CD4-positive, alpha-beta memory T cell (primary cell): ENCODE measurements around the gene PPFIA1. TPM values are rescaled to one million over a fixed set of nuclear protein-coding genes. Genes with fewer than 3 reads are reported as not detected.

Experiments used
- CTCF ChIA-PET: fragments of 350-600 bp; sonication (Branson Sonifier 250); formaldehyde crosslinking; loops from one replicate; lab custom pipeline; 2021; ENCODE audit warnings: inconsistent platforms; ENCODE audit not compliant: partially characterized antibody; lab: Charles Lee
- POLR2A ChIA-PET: fragments of 350-600 bp; sonication (Branson Sonifier 250); formaldehyde crosslinking; loops from one replicate; lab custom pipeline; 2021; ENCODE audit not compliant: partially characterized antibody; lab: Charles Lee
- DNase-seq, 5 donors: peaks; one replicate each; pipeline versions ENCODE4 v3.0.0 to v3.0.0-alpha.2; 2020 to 2022; ENCODE audit warnings: mixed read lengths in 1 of 5
- H3K27ac ChIP-seq: one replicate; pipeline ENCODE4 v1.7.0; 2013; ENCODE audit warnings: low read depth, low read length
- H3K27me3 ChIP-seq: 2 replicates; pipeline ENCODE4 v1.7.0; 2013; ENCODE audit warnings: mild to moderate bottlenecking, low read length, moderate library complexity; ENCODE audit not compliant: insufficient read depth
- H3K36me3 ChIP-seq: 2 replicates; pipeline ENCODE4 v1.7.0; 2013; ENCODE audit warnings: mild to moderate bottlenecking, low read length, moderate library complexity; ENCODE audit not compliant: insufficient read depth
- H3K4me1 ChIP-seq: 2 replicates; pipeline ENCODE4 v1.7.0; 2013; ENCODE audit warnings: mild to moderate bottlenecking, low read length, moderate library complexity; ENCODE audit not compliant: insufficient read depth
- H3K4me3 ChIP-seq, 2 donors: one replicate each; pipeline ENCODE4 v1.7.0; 2013; ENCODE audit warnings: low read length in 2 of 2, mild to moderate bottlenecking in 1 of 2
- H3K9me3 ChIP-seq, 2 donors: one replicate each; pipeline ENCODE4 v1.7.0; 2013; ENCODE audit warnings: low read length in 2 of 2, control low read depth in 1 of 2; ENCODE audit not compliant: control insufficient read depth in 1 of 2
- H3K27ac Mint-ChIP-seq, 7 donors: one replicate each; pipeline ENCODE4 v1.8.0; 2020 to 2021; ENCODE audit warnings: mixed read lengths in 7 of 7, mild to moderate bottlenecking in 6 of 7, inconsistent platforms in 3 of 7, moderate library complexity in 3 of 7
- H3K27me3 Mint-ChIP-seq, 2 donors: one replicate each; pipeline ENCODE4 v1.8.0; 2020 to 2021; ENCODE audit warnings: mixed read lengths in 2 of 2
- H3K36me3 Mint-ChIP-seq, 2 donors: one replicate each; pipeline ENCODE4 v1.8.0; 2020 to 2021; ENCODE audit warnings: mixed read lengths in 2 of 2, inconsistent platforms in 1 of 2, mild to moderate bottlenecking in 1 of 2
- H3K4me1 Mint-ChIP-seq, 4 donors: one replicate each; pipeline ENCODE4 v1.8.0; 2020 to 2021; ENCODE audit warnings: mixed read lengths in 4 of 4, mild to moderate bottlenecking in 1 of 4
- H3K4me3 Mint-ChIP-seq, 8 donors: one replicate each; pipeline ENCODE4 v1.8.0; 2020 to 2021; ENCODE audit warnings: mixed read lengths in 8 of 8, mild to moderate bottlenecking in 7 of 8, moderate library complexity in 6 of 8, inconsistent platforms in 3 of 8
- H3K9me3 Mint-ChIP-seq, 8 donors: one replicate each; pipeline ENCODE4 v1.8.0; 2020 to 2021; ENCODE audit warnings: mixed read lengths in 8 of 8, mild to moderate bottlenecking in 5 of 8, inconsistent platforms in 3 of 8, moderate library complexity in 1 of 8
- intact Hi-C: fragments of 100-400 bp; cut with micrococcal nuclease; formaldehyde crosslinking; loops from one replicate; pipeline ENCODE4 v1.15.1; 2023
- polyA plus RNA-seq, 2 donors: library from polyadenylated mRNA; unstranded; fragments of 300-500 nt; fragmentation: Illumina TruSeq; gene quantifications; one replicate each; pipeline ENCODE4 v1.2.3, GENCODE V29; 2021
- total RNA-seq, 2 experiments: library from RNA; stranded (reverse); gene quantifications; one replicate each; pipeline ENCODE4 v1.2.3, GENCODE V29; 2021

The PPFIA1 gene
- total and polyA plus RNA-seq, 4 experiments from 2014 or later, result 4.3 to 54.8 (median 35.8) TPM

DNA sequence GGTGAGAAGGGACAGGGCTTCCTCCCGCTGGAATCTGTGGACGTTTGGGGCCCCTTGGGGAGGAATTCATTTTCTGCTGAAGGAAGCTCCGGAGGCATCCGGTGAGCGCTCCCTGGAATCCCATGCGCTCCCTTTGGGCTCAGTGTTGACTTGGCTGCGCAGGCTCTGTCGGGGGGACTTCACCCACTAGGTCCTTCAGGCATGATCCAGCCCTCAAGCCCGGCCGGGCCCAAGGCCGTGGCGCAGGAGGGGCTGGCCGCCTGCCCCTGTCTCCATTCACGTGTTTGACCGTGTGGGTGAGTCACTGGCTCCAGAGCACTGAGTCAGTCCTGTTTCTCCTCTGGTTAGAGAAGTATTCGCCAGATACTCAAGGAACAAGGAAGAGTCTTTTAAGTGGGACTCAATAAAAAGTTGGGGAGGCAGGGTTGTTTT lies 129.2 kb downstream of the PPFIA1 start:
- H3K27ac Mint-ChIP-seq, result peak overlapping the region in 2 of 7 donors; percentile 71 to 74
- H3K27me3 Mint-ChIP-seq, result peaks cover 11 to 15% of the 10 kb centered on the region in 2 donors
- POLR2A ChIA-PET, result no interaction called here
- no peaks in the 10 kb centered on the region for H3K36me3 Mint-ChIP-seq
- no peak for DNase-seq
- H3K27me3 ChIP-seq, result no peaks in the 10 kb centered on the region
- CTCF ChIA-PET, result no interaction called here
- no peak overlapping the region for H3K27ac ChIP-seq
- peaks cover 9 to 13% (median 11%) of the 10 kb centered on the region in 4 donors for H3K4me1 Mint-ChIP-seq
- no peaks in the 10 kb centered on the region for H3K9me3 Mint-ChIP-seq
- H3K36me3 ChIP-seq, result no peaks in the 10 kb centered on the region
- H3K4me3 ChIP-seq, result no peak overlapping the region
- no peaks in the 10 kb centered on the region for H3K9me3 ChIP-seq
- H3K4me1 ChIP-seq, result peaks cover 12% of the 10 kb centered on the region
- peak overlapping the region; percentile 36 to 78 (median 59) for H3K4me3 Mint-ChIP-seq
- intact Hi-C loops, result no loop called here

DNA sequence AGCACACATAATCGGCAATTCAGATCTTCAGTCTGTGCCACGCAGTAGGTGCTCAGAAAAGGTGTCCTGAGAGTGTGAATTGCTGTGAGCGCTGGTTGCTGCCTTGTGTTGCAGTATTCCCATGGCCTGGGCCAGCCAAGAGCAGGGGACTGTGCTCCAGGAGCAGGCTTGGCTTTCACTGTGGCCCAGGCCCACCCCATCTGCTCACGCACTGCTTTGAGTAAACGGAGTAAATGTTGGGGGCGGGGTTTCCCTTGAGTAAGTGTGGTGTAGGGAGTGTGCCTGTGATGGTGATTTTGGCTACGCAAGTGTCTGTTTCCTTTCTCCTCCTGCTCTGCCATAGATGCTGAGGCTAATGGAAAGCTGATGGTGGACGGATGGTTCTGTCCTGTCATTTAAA lies 130.2 kb downstream of the PPFIA1 start:
- POLR2A ChIA-PET, result no interaction called here
- Mint-ChIP-seq H3K36me3 (no peaks in the 10 kb centered on the region), H3K4me1 (peaks cover 10 to 13% (median 11%) of the 10 kb centered on the region in 4 donors), H3K9me3 (no peaks in the 10 kb centered on the region), H3K4me3 (peak overlapping the region in 1 of 8 donors; percentile 30), H3K27me3 (peaks cover 11 to 14% of the 10 kb centered on the region in 2 donors), H3K27ac (no peak overlapping the region)
- H3K4me1 ChIP-seq, result peaks cover 12% of the 10 kb centered on the region
- no peak overlapping the region for H3K27ac ChIP-seq
- intact Hi-C loops, result no loop called here
- H3K36me3 ChIP-seq, result no peaks in the 10 kb centered on the region
- no peak for DNase-seq
- H3K4me3 ChIP-seq, result no peak overlapping the region
- no peaks in the 10 kb centered on the region for H3K27me3 ChIP-seq
- H3K9me3 ChIP-seq, result no peaks in the 10 kb centered on the region
- CTCF ChIA-PET, result no interaction called here

DNA sequence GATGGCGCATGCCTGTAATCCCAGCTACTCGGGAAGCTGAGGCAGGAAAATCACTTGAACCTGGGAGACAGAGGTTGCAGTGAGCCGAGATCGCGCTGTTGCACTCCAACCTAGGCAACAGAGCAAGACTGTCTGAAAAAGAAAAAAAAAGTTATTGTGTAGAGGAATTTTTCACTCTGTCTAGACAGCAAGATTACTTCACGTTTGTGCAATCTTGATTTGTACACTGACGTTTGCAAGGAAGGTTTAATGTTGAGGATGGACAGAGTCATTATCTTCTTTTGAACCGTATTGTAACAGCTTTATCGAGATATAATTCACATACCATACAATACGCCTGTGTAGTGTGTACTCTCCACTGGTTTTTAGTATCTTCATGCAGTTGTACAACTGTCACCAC lies 131.5 kb downstream of the PPFIA1 start:
- intact Hi-C loops, result no loop called here
- no peak for DNase-seq

DNA sequence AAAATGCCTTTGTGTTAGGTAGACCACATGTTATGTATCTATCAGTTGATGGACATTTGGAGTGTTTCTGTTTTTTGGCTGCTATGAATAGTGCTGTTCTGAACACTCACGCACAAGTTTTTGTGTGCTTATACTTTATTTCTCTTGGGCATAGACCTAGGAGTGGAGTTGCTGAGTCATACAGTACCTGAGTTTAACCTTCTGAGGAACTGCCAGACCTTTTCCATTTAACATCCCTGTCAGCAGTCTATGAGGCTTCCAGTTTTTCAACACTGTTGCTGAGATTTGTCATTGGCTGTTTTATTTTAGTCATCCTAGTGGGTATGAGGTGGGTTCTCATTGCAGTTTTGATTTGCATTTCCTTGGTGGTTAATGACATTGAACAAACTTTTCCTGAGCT lies 132.2 kb downstream of the PPFIA1 start:
- Mint-ChIP-seq H3K27me3 (peaks cover 3 to 5% of the 10 kb centered on the region in 2 donors), H3K4me3 (no peak overlapping the region), H3K27ac (no peak overlapping the region), H3K4me1 (peaks cover 3 to 5% (median 5%) of the 10 kb centered on the region in 4 donors), H3K36me3 (no peaks in the 10 kb centered on the region), H3K9me3 (no peaks in the 10 kb centered on the region)
- DNase-seq, result no peak
- Histone ChIP-seq H3K4me3 (no peak overlapping the region), H3K27me3 (no peaks in the 10 kb centered on the region), H3K27ac (no peak overlapping the region), H3K4me1 (peaks cover 4% of the 10 kb centered on the region), H3K9me3 (no peaks in the 10 kb centered on the region), H3K36me3 (no peaks in the 10 kb centered on the region)
- ChIA-PET POLR2A (no interaction called here), CTCF (no interaction called here)
- intact Hi-C loops, result no loop called here

More for the DNA sequence above, 131.5 kb downstream of the PPFIA1 start:
- no peaks in the 10 kb centered on the region for H3K27me3 ChIP-seq
- no peak overlapping the region for H3K4me3 ChIP-seq
- H3K9me3 Mint-ChIP-seq, result no peaks in the 10 kb centered on the region
- H3K27ac ChIP-seq, result no peak overlapping the region
- POLR2A ChIA-PET, result no interaction called here
- CTCF ChIA-PET, result no interaction called here
- no peaks in the 10 kb centered on the region for H3K9me3 ChIP-seq
- H3K4me1 Mint-ChIP-seq, result peaks cover 10 to 12% (median 11%) of the 10 kb centered on the region in 4 donors
- peaks cover 9 to 11% of the 10 kb centered on the region in 2 donors for H3K27me3 Mint-ChIP-seq
- H3K36me3 Mint-ChIP-seq, result no peaks in the 10 kb centered on the region
- H3K36me3 ChIP-seq, result no peaks in the 10 kb centered on the region
- peaks cover 11% of the 10 kb centered on the region for H3K4me1 ChIP-seq
- H3K4me3 Mint-ChIP-seq, result no peak overlapping the region
- H3K27ac Mint-ChIP-seq, result no peak overlapping the region

DNA sequence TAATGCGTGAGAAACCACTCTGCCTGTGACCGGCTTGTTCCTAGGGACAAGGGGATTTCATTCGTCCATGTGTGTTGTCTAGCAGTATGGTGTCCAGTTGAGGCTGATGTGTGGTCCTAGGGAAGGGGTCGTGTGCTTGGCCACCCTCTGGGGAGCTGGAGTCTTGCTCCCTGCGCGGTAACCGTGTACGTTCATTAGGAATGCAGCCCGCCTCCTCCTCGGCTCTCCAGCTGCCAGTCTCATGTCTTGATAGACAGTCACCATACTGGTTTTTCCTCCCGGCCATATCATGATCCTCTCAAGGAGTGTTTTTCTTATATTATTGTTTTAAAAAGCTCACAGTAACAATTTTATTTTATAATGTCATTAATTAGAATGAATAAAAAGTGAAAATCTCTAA lies 133.8 kb downstream of the PPFIA1 start:
- no peak for DNase-seq
- no peak overlapping the region for H3K4me3 Mint-ChIP-seq
- no peaks in the 10 kb centered on the region for H3K36me3 Mint-ChIP-seq
- intact Hi-C loops, result no loop called here
- Histone ChIP-seq H3K4me1 (no peaks in the 10 kb centered on the region), H3K36me3 (no peaks in the 10 kb centered on the region), H3K9me3 (no peaks in the 10 kb centered on the region), H3K27me3 (no peaks in the 10 kb centered on the region), H3K27ac (no peak overlapping the region), H3K4me3 (no peak overlapping the region)
- ChIA-PET CTCF (no interaction called here), POLR2A (no interaction called here)
- H3K4me1 Mint-ChIP-seq, result peaks cover 0 to 1% (median 0%) of the 10 kb centered on the region in 4 donors
- H3K9me3 Mint-ChIP-seq, result no peaks in the 10 kb centered on the region
- no peak overlapping the region for H3K27ac Mint-ChIP-seq
- peaks cover 0 to 2% of the 10 kb centered on the region in 2 donors for H3K27me3 Mint-ChIP-seq

DNA sequence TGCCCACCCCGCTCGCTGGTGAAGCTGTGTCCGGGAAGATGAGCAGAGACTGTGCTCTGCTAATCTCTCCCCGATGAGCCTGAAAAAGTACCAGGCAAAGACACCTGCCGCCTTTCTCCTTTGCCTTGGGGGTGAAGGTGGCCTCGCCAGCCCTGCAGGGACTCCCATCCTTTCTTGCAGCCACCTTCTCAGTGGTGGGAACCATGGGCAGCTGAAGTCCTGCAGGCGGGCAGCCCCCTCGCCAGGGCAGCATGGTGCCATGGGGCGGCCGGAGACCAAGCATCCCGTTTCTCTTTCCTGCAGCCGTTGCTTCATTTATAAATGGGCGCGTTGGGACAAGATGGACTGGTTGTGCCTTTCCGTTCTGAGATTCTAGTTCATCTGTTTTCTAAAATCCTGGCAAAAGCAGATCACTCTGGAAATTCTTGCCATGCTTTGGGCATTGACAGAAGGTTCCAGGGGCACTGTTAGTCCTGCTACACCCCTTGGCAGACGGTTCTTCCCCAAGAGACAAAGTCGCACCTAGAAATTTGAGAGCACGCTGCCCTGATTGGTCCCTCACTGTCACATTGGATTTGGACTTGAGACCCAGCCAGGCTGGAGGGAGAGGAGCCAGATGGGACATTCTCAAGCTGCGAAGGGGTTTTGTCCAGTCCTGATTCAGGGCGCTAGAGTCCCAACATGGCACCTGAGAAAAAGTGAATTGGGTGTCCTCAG lies 135.3 kb downstream of the PPFIA1 start:
- H3K36me3 Mint-ChIP-seq, result no peaks in the 10 kb centered on the region
- intact Hi-C loops, result no loop called here
- peaks cover 0 to 1% (median 0%) of the 10 kb centered on the region in 4 donors for H3K4me1 Mint-ChIP-seq
- no peak for DNase-seq
- CTCF ChIA-PET, result no interaction called here
- H3K36me3 ChIP-seq, result no peaks in the 10 kb centered on the region
- POLR2A ChIA-PET, result no interaction called here
- H3K9me3 Mint-ChIP-seq, result no peaks in the 10 kb centered on the region
- H3K4me3 Mint-ChIP-seq, result no peak overlapping the region
- H3K4me3 ChIP-seq, result no peak overlapping the region
- H3K27me3 ChIP-seq, result no peaks in the 10 kb centered on the region
- H3K4me1 ChIP-seq, result no peaks in the 10 kb centered on the region
- H3K27me3 Mint-ChIP-seq, result peaks cover 0 to 2% of the 10 kb centered on the region in 2 donors
- no peaks in the 10 kb centered on the region for H3K9me3 ChIP-seq
- no peak overlapping the region for H3K27ac ChIP-seq
- H3K27ac Mint-ChIP-seq, result no peak overlapping the region

DNA sequence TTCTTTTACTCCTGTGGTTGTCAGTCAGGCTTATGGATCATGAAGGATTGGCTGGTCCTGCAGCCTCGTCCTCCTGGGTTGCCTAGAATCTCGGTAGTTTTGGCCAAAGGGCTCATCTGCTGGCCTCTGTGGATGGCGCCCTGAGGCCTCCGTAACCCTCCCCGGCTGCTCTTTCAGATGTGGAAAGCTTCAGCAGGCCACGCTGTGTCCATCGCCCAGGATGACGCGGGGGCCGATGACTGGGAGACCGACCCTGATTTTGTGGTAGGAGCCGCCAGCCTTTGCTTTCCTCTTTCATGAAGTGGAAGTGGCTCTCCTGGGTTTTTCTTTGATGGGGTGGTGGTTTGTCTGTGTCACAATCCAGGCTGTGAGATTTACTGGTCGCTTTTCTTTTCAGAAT lies 136.6 kb downstream of the PPFIA1 start:
- Histone ChIP-seq H3K4me1 (no peaks in the 10 kb centered on the region), H3K36me3 (no peaks in the 10 kb centered on the region), H3K27ac (no peak overlapping the region), H3K9me3 (no peaks in the 10 kb centered on the region), H3K27me3 (no peaks in the 10 kb centered on the region), H3K4me3 (no peak overlapping the region)
- no peak overlapping the region for H3K4me3 Mint-ChIP-seq
- no peaks in the 10 kb centered on the region for H3K9me3 Mint-ChIP-seq
- DNase-seq, result no peak
- H3K27me3 Mint-ChIP-seq, result peaks cover 0 to 2% of the 10 kb centered on the region in 2 donors
- CTCF ChIA-PET, result no interaction called here
- intact Hi-C loops, result no loop called here
- peaks cover 0 to 1% (median 0%) of the 10 kb centered on the region in 4 donors for H3K4me1 Mint-ChIP-seq
- H3K36me3 Mint-ChIP-seq, result no peaks in the 10 kb centered on the region
- H3K27ac Mint-ChIP-seq, result no peak overlapping the region
- POLR2A ChIA-PET, result no interaction called here
